Small intestine (tissue), 7 donors: ENCODE measurements around the gene KCNN1. TPM values are rescaled to one million over a fixed set of nuclear protein-coding genes. Genes with fewer than 3 reads are reported as not detected.
A peak's percentile ranks its signal among the peaks of the same experiment; 100 is the strongest.

Experiments
- DNase-seq, 2 donors: peaks; one replicate each; pipeline versions ENCODE4 v3.0.0 to v3.0.0-alpha.2; 2013
- FAIRE-seq: peaks from 2 replicates; lab custom pipeline; 2012; peaks lifted over from hg19 to GRCh38; lab: Jason Lieb, UNC
- H3K27ac ChIP-seq, 3 donors: one replicate each; pipeline ENCODE4 v1.5.1; 2013; ENCODE audit warnings: low read length in 2 of 3, mild to moderate bottlenecking in 2 of 3, control low read depth in 1 of 3, inconsistent platforms in 1 of 3, low read depth in 1 of 3, moderate library complexity in 1 of 3
- H3K27me3 ChIP-seq, 3 donors: one replicate each; pipeline ENCODE4 v1.6.1; 2013; ENCODE audit warnings: low read length in 3 of 3, inconsistent platforms in 1 of 3; ENCODE audit not compliant: control insufficient read depth in 3 of 3, insufficient read depth in 3 of 3
- H3K36me3 ChIP-seq, 3 donors: one replicate each; pipeline ENCODE4 v1.6.1; 2013; ENCODE audit warnings: low read length in 3 of 3, inconsistent platforms in 1 of 3, low read depth in 1 of 3, mild to moderate bottlenecking in 1 of 3, moderate library complexity in 1 of 3; ENCODE audit not compliant: control insufficient read depth in 3 of 3, insufficient read depth in 2 of 3
- H3K4me1 ChIP-seq, 3 donors: one replicate each; pipeline ENCODE4 v1.6.1; 2013; ENCODE audit warnings: low read length in 2 of 3, inconsistent platforms in 1 of 3, low read depth in 1 of 3, mild to moderate bottlenecking in 1 of 3, moderate library complexity in 1 of 3; ENCODE audit not compliant: control insufficient read depth in 3 of 3, insufficient read depth in 2 of 3
- H3K4me3 ChIP-seq, 3 donors: one replicate each; pipeline ENCODE4 v1.5.1; 2013; ENCODE audit warnings: low read length in 3 of 3, control low read depth in 1 of 3, inconsistent platforms in 1 of 3, low read depth in 1 of 3, mild to moderate bottlenecking in 1 of 3, moderate library complexity in 1 of 3
- H3K9me3 ChIP-seq, 2 donors: one replicate each; pipeline ENCODE4 v1.6.1; 2013; ENCODE audit warnings: low read depth in 1 of 2, low read length in 1 of 2; ENCODE audit not compliant: control insufficient read depth in 2 of 2, insufficient read depth in 1 of 2
- WGBS, 3 donors: extraction: QIAGEN DNeasy Blood & Tissue Kit; methylation state at CpG; one replicate each; pipeline ENCODE4 v1.1.7; 2013; 5-methylcytosine and 5-hydroxymethylcytosine counted together
- polyA plus RNA-seq, 4 donors: library from polyadenylated mRNA; stranded (reverse) in 3 of 4; unstranded in 1 of 4; fragments of 200-250 nt in 3 of 4; fragments of 120-200 nt in 1 of 4; gene quantifications; one replicate each; pipeline versions ENCODE4 v1.2.1 to v1.2.3, GENCODE V29; 2013
- donor health status: healthy with polysubstance abuse.
- donor health status: control.
- donor health status: control.
- donor health status: Bipolar disorder and iron deficiency.
- donor health status: healthy.

KCNN1 gene
- polyA plus RNA-seq, 4 donors = 0.24 to 0.41 TPM; not detected in 2

GRCh38 chr19:17932485-17933338, 34.2 kb upstream of the KCNN1 start, which contains the start of gene CCDC124:
TSS of gene CCDC124 (plus strand) at chr19:17933015. CDS start at chr19:17936421, 3,406 bp downstream.
- H3K27me3 ChIP-seq = peaks cover 0 to 10% (median 0%) of the 10 kb centered on the region in 3 donors
- DNase-seq = peak; percentile 92 to 97
- H3K4me3 ChIP-seq = peak within 1 kb of the TSS; percentile 71 to 89 (median 72)
- peaks cover 0 to 5% (median 4%) of the 10 kb centered on the region in 3 donors for H3K4me1 ChIP-seq
- H3K36me3 ChIP-seq = peaks cover 0 to 15% (median 0%) of the 10 kb centered on the region in 3 donors
- H3K27ac ChIP-seq = peak within 1 kb of the TSS; percentile 17 to 93 (median 80)
- 0 to 1% (median 1%) methylated on average over 54 to 64 of the region's 64 CpGs for WGBS, 3 donors
- FAIRE-seq = no peak
- H3K9me3 ChIP-seq = no peaks in the 10 kb centered on the region

- Histone ChIP-seq H3K27me3 (peaks cover 0 to 10% (median 0%) of the 10 kb centered on the region in 3 donors), H3K4me1 (peaks cover 0 to 5% (median 4%) of the 10 kb centered on the region in 3 donors), H3K9me3 (no peaks in the 10 kb centered on the region), H3K36me3 (peaks cover 0 to 23% (median 0%) of the 10 kb centered on the region in 3 donors), H3K4me3 (peak overlapping the region; percentile 71 to 89 (median 72)), H3K27ac (no peak overlapping the region)
- 16 to 24% (median 21%) methylated on average over 19 of the region's 19 CpGs for WGBS, 3 donors
- DNase-seq (no peak), FAIRE-seq (no peak)
These were observed 33.3 kb upstream of the KCNN1 start for GRCh38 chr19:17933414-17934129.

GRCh38 chr19:17936379-17936778, 30.5 kb upstream of the KCNN1 start:
- 91 to 97% (median 92%) methylated on average over 21 of the region's 21 CpGs for WGBS, 3 donors
- Histone ChIP-seq H3K27ac (no peak overlapping the region), H3K4me3 (no peak overlapping the region), H3K9me3 (no peaks in the 10 kb centered on the region), H3K36me3 (peaks cover 0 to 39% (median 0%) of the 10 kb centered on the region in 3 donors), H3K27me3 (peaks cover 0 to 5% (median 0%) of the 10 kb centered on the region in 3 donors), H3K4me1 (peaks cover 0 to 5% (median 4%) of the 10 kb centered on the region in 3 donors)
- no peak for FAIRE-seq
- DNase-seq = no peak

- Histone ChIP-seq H3K9me3 (no peaks in the 10 kb centered on the region), H3K36me3 (peaks cover 0 to 47% (median 0%) of the 10 kb centered on the region in 3 donors), H3K27me3 (no peaks in the 10 kb centered on the region), H3K27ac (no peak overlapping the region), H3K4me3 (no peak overlapping the region), H3K4me1 (peaks cover 0 to 13% (median 4%) of the 10 kb centered on the region in 3 donors)
- 87 to 90% (median 87%) methylated on average over 9 of the region's 9 CpGs for WGBS, 3 donors
- DNase-seq (no peak), FAIRE-seq (no peak)
These were observed 29.5 kb upstream of the KCNN1 start for GRCh38 chr19:17937371-17937900.

- no peaks in the 10 kb centered on the region for H3K27me3 ChIP-seq
- DNase-seq (peak; percentile 71 to 80), FAIRE-seq (no peak)
- H3K4me3 ChIP-seq = no peak overlapping the region
- H3K36me3 ChIP-seq = peaks cover 0 to 50% (median 2%) of the 10 kb centered on the region in 3 donors
- no peaks in the 10 kb centered on the region for H3K9me3 ChIP-seq
- no peak overlapping the region for H3K27ac ChIP-seq
- peaks cover 0 to 16% (median 4%) of the 10 kb centered on the region in 3 donors for H3K4me1 ChIP-seq
- WGBS, 3 donors = 49 to 56% (median 49%) methylated on average over 7 of the region's 7 CpGs
These were observed 28.6 kb upstream of the KCNN1 start for GRCh38 chr19:17938092-17938845.

- H3K27ac ChIP-seq = peak overlapping the region in 1 of 3 donors; percentile 60
- no peaks in the 10 kb centered on the region for H3K27me3 ChIP-seq
- FAIRE-seq (no peak), DNase-seq (peak in 1 of 2 donors; percentile 69)
- H3K4me3 ChIP-seq = no peak overlapping the region
- no peaks in the 10 kb centered on the region for H3K9me3 ChIP-seq
- H3K4me1 ChIP-seq = peaks cover 0 to 25% (median 0%) of the 10 kb centered on the region in 3 donors
- H3K36me3 ChIP-seq = peaks cover 0 to 57% (median 2%) of the 10 kb centered on the region in 3 donors
- WGBS, 3 donors = 76 to 84% (median 84%) methylated on average over 16 to 17 of the region's 17 CpGs
These were observed 24.7 kb upstream of the KCNN1 start for GRCh38 chr19:17942181-17942580.

- FAIRE-seq = no peak
- H3K9me3 ChIP-seq = no peaks in the 10 kb centered on the region
- H3K4me1 ChIP-seq = peaks cover 0 to 29% (median 0%) of the 10 kb centered on the region in 3 donors
- peaks cover 0 to 53% (median 2%) of the 10 kb centered on the region in 3 donors for H3K36me3 ChIP-seq
- peak overlapping the region in 1 of 3 donors; percentile 60 for H3K27ac ChIP-seq
- DNase-seq = peak in 1 of 2 donors; percentile 83
- H3K27me3 ChIP-seq = no peaks in the 10 kb centered on the region
- no peak overlapping the region for H3K4me3 ChIP-seq
- WGBS, 3 donors = 74 to 90% (median 86%) methylated on average over 38 to 41 of the region's 41 CpGs
These were observed 24.2 kb upstream of the KCNN1 start for GRCh38 chr19:17942582-17943273.
